Sigmoid colon (tissue), 7 donors: ENCODE data around the gene RTL3. TPM values are rescaled to one million over a fixed set of nuclear protein-coding genes. Genes with fewer than 3 reads are reported as not detected.
"Not testable (repeated sequence)": the region's sequence is repeated elsewhere in the genome, so short reads cannot be mapped to it uniquely, and the experiment has no call there.

Source experiments
- DNase-seq: peaks from one replicate; pipeline ENCODE4 v3.0.0-alpha.2; 2019
- H3K27ac ChIP-seq, 4 donors: fragments of 200-600 bp; sonication (generic); one replicate each; pipeline ENCODE4 v1.5.1; 2016 to 2019; ENCODE audit warnings: mild to moderate bottlenecking in 1 of 4
- H3K27me3 ChIP-seq, 3 donors: fragments of 200-600 bp; sonication (generic); one replicate each; pipeline ENCODE4 v1.5.1; 2019; ENCODE audit warnings: mild to moderate bottlenecking in 1 of 3
- H3K36me3 ChIP-seq, 4 donors: fragments of 200-600 bp; sonication (generic); one replicate each; pipeline ENCODE4 v1.5.1; 2016 to 2019
- H3K4me1 ChIP-seq, 4 donors: fragments of 200-600 bp; sonication (generic); one replicate each; pipeline ENCODE4 v1.5.1; 2017 to 2019
- H3K4me3 ChIP-seq, 4 donors: fragments of 200-600 bp; sonication (generic); one replicate each; pipeline ENCODE4 v1.5.1; 2017 to 2019; ENCODE audit warnings: mild to moderate bottlenecking in 2 of 4, moderate library complexity in 1 of 4
- H3K9me3 ChIP-seq, 4 donors: fragments of 200-600 bp in 3 of 4; sonication (generic) in 3 of 4; one replicate each; pipeline versions ENCODE4 v1.5.1 to v1.6.1; 2013 to 2019
- CTCF ChIP-seq, 4 experiments: fragments of 450-650 bp in 3 of 4; fragments of 200-600 bp in 1 of 4; IDR thresholded peaks; one replicate each; pipeline ENCODE4 v1.5.1; 2016 to 2019; ENCODE audit warnings: antibody characterized with exemption in 4 of 4, mild to moderate bottlenecking in 3 of 4, moderate library complexity in 2 of 4
- EP300 ChIP-seq, 4 donors: sonication (generic); formaldehyde crosslinking; IDR thresholded peaks; one replicate each; pipeline ENCODE4 v1.6.1; 2017; ENCODE audit warnings: antibody characterized with exemption in 4 of 4
- POLR2A ChIP-seq, 2 donors: fragments of 450-650 bp; IDR thresholded peaks; one replicate each; pipeline ENCODE4 v1.6.1; 2016; ENCODE audit warnings: antibody characterized with exemption in 2 of 2, mild to moderate bottlenecking in 2 of 2, moderate library complexity in 2 of 2
- POLR2AphosphoS5 ChIP-seq, 4 donors: sonication (generic); formaldehyde crosslinking; IDR thresholded peaks; one replicate each; pipeline ENCODE4 v1.6.1; 2017; ENCODE audit warnings: antibody characterized with exemption in 4 of 4
- WGBS, 2 donors: extraction: QIAGEN DNeasy Blood & Tissue Kit; methylation state at CpG; one replicate each; pipeline ENCODE4 v1.1.7; 2013; 5-methylcytosine and 5-hydroxymethylcytosine counted together
- intact Hi-C: fragments of 100-400 bp; cut with DNase I; formaldehyde crosslinking; loops from one replicate; pipeline ENCODE4 v1.15.1; 2023
- polyA plus RNA-seq, 3 donors: library from polyadenylated mRNA; stranded (reverse); fragments of 200-250 nt; gene quantifications; one replicate each; pipeline ENCODE4 v1.2.3, GENCODE V29; 2013
- total RNA-seq, 4 donors: library from RNA; depleted of rRNA; stranded (reverse); fragments of >200 nt; gene quantifications; one replicate each; pipeline ENCODE4 v1.1.0, GENCODE V29; 2016
- donor health status: healthy with polysubstance abuse.
- donor health status: Bipolar disorder and iron deficiency.
- donor health status: healthy.

Gene RTL3
- total and polyA plus RNA-seq, 7 donors: under 0.01 to 2.8 (median 1.0) TPM; not detected in 1

GRCh38 chrX:78650906-78651437, 8.2 kb downstream of the RTL3 start:
- intact Hi-C loops: no loop called here
- TF ChIP-seq EP300 (IDR thresholded peaks at IDR 0.05) (no peak), CTCF (IDR thresholded peaks at IDR 0.05) (no peak), POLR2AphosphoS5 (IDR thresholded peaks at IDR 0.05) (no peak), POLR2A (IDR thresholded peaks at IDR 0.05) (no peak)
- Histone ChIP-seq H3K27ac (no peak overlapping the region), H3K27me3 (no peaks in the 10 kb centered on the region), H3K36me3 (no peaks in the 10 kb centered on the region), H3K4me1 (no peaks in the 10 kb centered on the region), H3K4me3 (no peak overlapping the region), H3K9me3 (no peaks in the 10 kb centered on the region)
- no peak for DNase-seq
- WGBS, 2 donors: 36 to 69% methylated on average over 5 of the region's 5 CpGs

GRCh38 chrX:78643874-78644273, 15.3 kb downstream of the RTL3 start:
- H3K27me3 ChIP-seq: no peaks in the 10 kb centered on the region
- no peaks in the 10 kb centered on the region for H3K4me1 ChIP-seq
- no peaks in the 10 kb centered on the region for H3K36me3 ChIP-seq
- TF ChIP-seq CTCF (IDR thresholded peaks at IDR 0.05) (no peak), EP300 (IDR thresholded peaks at IDR 0.05) (no peak), POLR2AphosphoS5 (IDR thresholded peaks at IDR 0.05) (no peak), POLR2A (IDR thresholded peaks at IDR 0.05) (no peak)
- H3K9me3 ChIP-seq: no peaks in the 10 kb centered on the region
- no peak overlapping the region for H3K27ac ChIP-seq
- H3K4me3 ChIP-seq: no peak overlapping the region
- intact Hi-C loops: no loop called here
- no peak for DNase-seq
- WGBS, 2 donors: 87 to 90% methylated on average over 1 of the region's 1 CpG

GRCh38 chrX:78643096-78643495, 16.0 kb downstream of the RTL3 start:
- H3K9me3 ChIP-seq: no peaks in the 10 kb centered on the region
- intact Hi-C loops: no loop called here
- no peak for DNase-seq
- no peaks in the 10 kb centered on the region for H3K36me3 ChIP-seq
- no peak overlapping the region for H3K27ac ChIP-seq
- H3K4me3 ChIP-seq: no peak overlapping the region
- no peaks in the 10 kb centered on the region for H3K27me3 ChIP-seq
- H3K4me1 ChIP-seq: no peaks in the 10 kb centered on the region
- WGBS, 2 donors: 42 to 61% methylated on average over 1 of the region's 1 CpG
- no peak for TF ChIP-seq CTCF (IDR thresholded peaks at IDR 0.05)
- TF ChIP-seq EP300 (IDR thresholded peaks at IDR 0.05): no peak
- no peak for TF ChIP-seq POLR2AphosphoS5 (IDR thresholded peaks at IDR 0.05)
- TF ChIP-seq POLR2A (IDR thresholded peaks at IDR 0.05): no peak

GRCh38 chrX:78636096-78636495, 23.0 kb downstream of the RTL3 start:
- H3K4me3 ChIP-seq, H3K9me3 ChIP-seq, H3K36me3 ChIP-seq, DNase-seq, H3K4me1 ChIP-seq, intact Hi-C loops, H3K27me3 ChIP-seq, H3K27ac ChIP-seq: not testable (repeated sequence)
- 86 to 93% methylated on average over 1 of the region's 1 CpG for WGBS, 2 donors

GRCh38 chrX:78624962-78625909, 33.9 kb downstream of the RTL3 start:
- 5 to 28% methylated on average over 2 of the region's 2 CpGs for WGBS, 2 donors
- intact Hi-C loops: no loop called here
- TF ChIP-seq EP300 (IDR thresholded peaks at IDR 0.05): no peak
- TF ChIP-seq CTCF (IDR thresholded peaks at IDR 0.05): no peak
- no peak for TF ChIP-seq POLR2A (IDR thresholded peaks at IDR 0.05)
- peak; percentile 28 to 55 (median 38) for TF ChIP-seq POLR2AphosphoS5 (IDR thresholded peaks at IDR 0.05)
- Histone ChIP-seq H3K9me3 (no peaks in the 10 kb centered on the region), H3K4me1 (no peaks in the 10 kb centered on the region), H3K27ac (peak overlapping the region in 2 of 4 donors; percentile 16 to 46), H3K27me3 (no peaks in the 10 kb centered on the region), H3K36me3 (no peaks in the 10 kb centered on the region), H3K4me3 (no peak overlapping the region)
- DNase-seq: no peak
